Stimulated activated CD4-positive, alpha-beta T cell treated with anti-CD3 and anti-CD28 coated beads, Interleukin-15, amount 100 ng/mL, for 24 hours (primary cell): Measurements from ENCODE around the gene S1PR4.
"Not testable (repeated sequence)": the region's sequence is repeated elsewhere in the genome, so short reads cannot be mapped to it uniquely, and the experiment has no call there.

Experiments used
- DNase-seq: peaks from one replicate; pipeline ENCODE4 v3.0.0-alpha.2; 2020

S1PR4 gene

GRCh38 chr19:3153286-3154230, 25.0 kb upstream of the S1PR4 start:
- no peak for DNase-seq

- DNase-seq, result not testable (repeated sequence)
Observed at GRCh38 chr19:3154447-3154846, 24.1 kb upstream of the S1PR4 start.

GRCh38 chr19:3154957-3155736, 23.4 kb upstream of the S1PR4 start:
- DNase-seq, result peak; percentile 93

GRCh38 chr19:3157096-3157845, 21.3 kb upstream of the S1PR4 start:
- DNase-seq, result no peak

- no peak for DNase-seq
Observed at GRCh38 chr19:3159565-3159964, 19.0 kb upstream of the S1PR4 start.

- no peak for DNase-seq
Observed at GRCh38 chr19:3160219-3160618, 18.4 kb upstream of the S1PR4 start.

- DNase-seq, result no peak
Observed at GRCh38 chr19:3161453-3161852, 17.1 kb upstream of the S1PR4 start.

- DNase-seq, result peak; percentile 41
Observed at GRCh38 chr19:3162418-3163229, 15.9 kb upstream of the S1PR4 start.

GRCh38 chr19:3163230-3163886, 15.2 kb upstream of the S1PR4 start:
- peak; percentile 76 for DNase-seq

- DNase-seq, result no peak
Observed at GRCh38 chr19:3163943-3164342, 14.6 kb upstream of the S1PR4 start.

- no peak for DNase-seq
Observed at GRCh38 chr19:3167533-3168272, 10.9 kb upstream of the S1PR4 start.

GRCh38 chr19:3171894-3172672, 6.5 kb upstream of the S1PR4 start:
- DNase-seq, result no peak

- not testable (repeated sequence) for DNase-seq
Observed at GRCh38 chr19:3172673-3173000, 5.9 kb upstream of the S1PR4 start.

GRCh38 chr19:3175781-3176714, 2.5 kb upstream of the S1PR4 start:
- no peak for DNase-seq

- DNase-seq, result peak; percentile 83
Observed at GRCh38 chr19:3176715-3177501, 1.7 kb upstream of the S1PR4 start.

GRCh38 chr19:3178973-3179738, 587 bp downstream of the S1PR4 start:
- DNase-seq, result peak; percentile 59

- peak; percentile 69 for DNase-seq
Observed at GRCh38 chr19:3179739-3180293, 1.2 kb downstream of the S1PR4 start.
